Chondrocyte (in vitro differentiated cells): Measurements from ENCODE around the gene ESYT1. TPM values are rescaled to one million over a fixed set of nuclear protein-coding genes. Genes with fewer than 3 reads are reported as not detected.
"Not testable (repeated sequence)": the region's sequence is repeated elsewhere in the genome, so short reads cannot be mapped to it uniquely, and the experiment has no call there.

Experiments used
- DNase-seq: peaks from one replicate; pipeline ENCODE4 v3.0.0; 2021; ENCODE audit warnings: mixed read lengths, low spot score
- H3K27ac Mint-ChIP-seq: one replicate; pipeline ENCODE4 v1.8.0; 2021; ENCODE audit warnings: mild to moderate bottlenecking, moderate library complexity, mixed read lengths; ENCODE audit not compliant: unreplicated experiment
- H3K27me3 Mint-ChIP-seq: 2 replicates; pipeline ENCODE4 v1.8.0; 2021; ENCODE audit warnings: low read depth, mixed read lengths
- H3K36me3 Mint-ChIP-seq: 2 replicates; pipeline ENCODE4 v1.8.0; 2021; ENCODE audit warnings: low read depth, mixed read lengths
- H3K4me1 Mint-ChIP-seq: 2 replicates; pipeline ENCODE4 v1.8.0; 2021; ENCODE audit warnings: low read depth, mild to moderate bottlenecking, mixed read lengths
- H3K4me3 Mint-ChIP-seq: one replicate; pipeline ENCODE4 v1.8.0; 2021; ENCODE audit warnings: mild to moderate bottlenecking, moderate library complexity, mixed read lengths; ENCODE audit not compliant: unreplicated experiment
- H3K9me3 Mint-ChIP-seq: 2 replicates; pipeline ENCODE4 v1.8.0; 2021; ENCODE audit warnings: low read depth, mixed read lengths
- CTCF ChIP-seq: fragments of 200-600 bp; sonication (generic); IDR thresholded peaks from 2 replicates; pipeline ENCODE4 v1.5.0; 2021; ENCODE audit warnings: antibody characterized with exemption, mild to moderate bottlenecking, moderate library complexity
- total RNA-seq: library from RNA; stranded (reverse); gene quantifications from 3 replicates; pipeline ENCODE4 v1.2.1, GENCODE V29; 2021

The ESYT1 gene
- total RNA-seq, 1 donor from 2014 or later, result 155 TPM

- H3K4me3 Mint-ChIP-seq, result no peak overlapping the region
- no peak overlapping the region for H3K27ac Mint-ChIP-seq
- H3K36me3 Mint-ChIP-seq, result peaks cover 32% of the 10 kb centered on the region
Observed at GRCh38 chr12:56114084-56114483, 14.0 kb upstream of the ESYT1 start.

GRCh38 chr12:56115329-56115728, 12.7 kb upstream of the ESYT1 start:
- Mint-ChIP-seq H3K9me3 (no peaks in the 10 kb centered on the region), H3K27me3 (no peaks in the 10 kb centered on the region), H3K4me1 (peaks cover 33% of the 10 kb centered on the region), H3K4me3 (peak overlapping the region; percentile 89), H3K36me3 (peaks cover 28% of the 10 kb centered on the region), H3K27ac (peak overlapping the region; percentile 100)
- no peak for DNase-seq
- no peak for TF ChIP-seq CTCF

More at GRCh38 chr12:56114084-56114483, 14.0 kb upstream of the ESYT1 start:
- no peaks in the 10 kb centered on the region for H3K9me3 Mint-ChIP-seq
- H3K27me3 Mint-ChIP-seq, result no peaks in the 10 kb centered on the region
- H3K4me1 Mint-ChIP-seq, result peaks cover 21% of the 10 kb centered on the region
- DNase-seq, result no peak
- no peak for TF ChIP-seq CTCF

DNA sequence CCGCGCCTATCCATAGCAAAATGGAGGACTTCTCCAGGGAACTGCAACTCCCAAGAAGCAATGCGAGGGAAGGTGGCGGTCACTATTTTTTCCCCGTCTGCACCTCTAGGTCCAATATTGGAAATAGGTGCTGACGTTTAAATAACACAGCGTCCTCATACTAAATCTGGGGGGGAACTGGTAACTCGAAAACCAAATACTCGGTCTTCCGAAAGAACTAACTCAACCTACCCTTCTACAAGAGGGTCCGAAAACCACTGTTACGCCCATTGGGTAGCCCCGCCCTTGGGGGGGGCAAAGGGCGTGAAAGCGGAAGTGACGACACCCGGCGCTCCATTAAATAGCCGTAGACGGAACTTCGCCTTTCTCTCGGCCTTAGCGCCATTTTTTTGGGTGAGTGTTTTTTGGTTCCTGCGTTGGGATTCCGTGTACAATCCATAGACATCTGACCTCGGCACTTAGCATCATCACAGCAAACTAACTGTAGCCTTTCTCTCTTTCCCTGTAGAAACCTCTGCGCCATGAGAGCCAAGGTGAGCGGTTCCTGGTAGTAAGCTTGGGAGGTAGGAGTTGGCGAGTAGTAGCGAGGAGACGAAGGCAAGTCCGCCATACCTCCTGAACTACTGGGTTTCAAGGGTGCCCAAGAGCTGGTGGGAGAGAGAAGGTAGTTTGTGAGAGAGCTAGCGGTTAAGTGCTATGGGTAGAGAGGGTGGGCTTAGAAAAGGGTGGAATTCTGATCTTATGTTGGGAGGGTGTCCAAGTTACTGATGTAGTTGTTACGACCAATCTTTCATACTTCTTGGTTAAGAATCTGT, 11.6 kb upstream of the ESYT1 start, which contains the start of gene RPL41:
TSS of gene RPL41 (plus strand) at position 367 of the 815 bp plus-strand sequence.
- peak within 1 kb of the TSS; percentile 89 for H3K4me3 Mint-ChIP-seq
- H3K36me3 Mint-ChIP-seq, result peaks cover 22% of the 10 kb centered on the region
- H3K27me3 Mint-ChIP-seq, result no peaks in the 10 kb centered on the region
- H3K9me3 Mint-ChIP-seq, result no peaks in the 10 kb centered on the region
- peaks cover 33% of the 10 kb centered on the region for H3K4me1 Mint-ChIP-seq
- H3K27ac Mint-ChIP-seq, result peak within 1 kb of the TSS; percentile 100
- no peak for TF ChIP-seq CTCF
- no peak for DNase-seq

GRCh38 chr12:56117082-56117706, 10.9 kb upstream of the ESYT1 start:
- peak overlapping the region; percentile 100 for H3K27ac Mint-ChIP-seq
- peak overlapping the region; percentile 89 for H3K4me3 Mint-ChIP-seq
- H3K27me3 Mint-ChIP-seq, DNase-seq, H3K9me3 Mint-ChIP-seq: not testable (repeated sequence)
- H3K36me3 Mint-ChIP-seq, result peaks cover 20% of the 10 kb centered on the region
- H3K4me1 Mint-ChIP-seq, result peaks cover 33% of the 10 kb centered on the region

GRCh38 chr12:56117778-56118687, 10.0 kb upstream of the ESYT1 start, which contains the start of gene ZC3H10:
ZC3H10 (plus strand) TSS chr12:56118266; CDS start chr12:56120563, 2,297 bp downstream.
- peak within 1 kb of the TSS; percentile 100 for H3K27ac Mint-ChIP-seq
- no peaks in the 10 kb centered on the region for H3K9me3 Mint-ChIP-seq
- peaks cover 14% of the 10 kb centered on the region for H3K36me3 Mint-ChIP-seq
- TF ChIP-seq CTCF, result peak; percentile 78
- peak within 1 kb of the TSS; percentile 89 for H3K4me3 Mint-ChIP-seq
- peak; percentile 99 for DNase-seq
- H3K27me3 Mint-ChIP-seq, result no peaks in the 10 kb centered on the region
- peaks cover 33% of the 10 kb centered on the region for H3K4me1 Mint-ChIP-seq
